Kidney (tissue), 14 donors: ENCODE data around the gene POLRMT. TPM values are rescaled to one million over a fixed set of nuclear protein-coding genes. Genes with fewer than 3 reads are reported as not detected.

Experiments used
- DNase-seq, 5 donors: peaks; one replicate each; pipeline ENCODE4 v3.0.0-alpha.2; 2013 to 2020
- FAIRE-seq: peaks from 2 replicates; lab custom pipeline; 2012; peaks lifted over from hg19 to GRCh38; lab: Jason Lieb, UNC
- H3K27ac ChIP-seq, 2 donors: one replicate each; pipeline ENCODE4 v1.7.0; 2013; ENCODE audit warnings: low read depth in 2 of 2, low read length in 2 of 2, inconsistent platforms in 1 of 2
- H3K27me3 ChIP-seq: one replicate; pipeline ENCODE4 v1.7.1; 2013; ENCODE audit warnings: low read length, inconsistent platforms; ENCODE audit not compliant: control insufficient read depth, insufficient read depth
- H3K36me3 ChIP-seq, 3 donors: one replicate each; pipeline versions ENCODE4 v1.7.0 to v1.7.1; 2013; ENCODE audit warnings: low read length in 3 of 3, control low read depth in 1 of 3, inconsistent platforms in 1 of 3; ENCODE audit not compliant: insufficient read depth in 3 of 3, control insufficient read depth in 2 of 3
- H3K4me1 ChIP-seq, 3 donors: one replicate each; pipeline versions ENCODE4 v1.7.0 to v1.7.1; 2013; ENCODE audit warnings: low read length in 3 of 3, inconsistent platforms in 1 of 3, low read depth in 1 of 3; ENCODE audit not compliant: control insufficient read depth in 2 of 3, insufficient read depth in 2 of 3
- H3K4me3 ChIP-seq, 3 donors: one replicate each; pipeline versions ENCODE4 v1.7.0 to v1.8.1; 2013; ENCODE audit warnings: low read length in 3 of 3, control low read depth in 1 of 3, inconsistent platforms in 1 of 3
- H3K9ac ChIP-seq, 3 donors: one replicate each; pipeline versions ENCODE4 v1.7.0 to v1.7.1; 2013; ENCODE audit warnings: low read length in 3 of 3, control low read depth in 1 of 3, inconsistent platforms in 1 of 3
- H3K9me3 ChIP-seq, 3 donors: one replicate each; pipeline versions ENCODE4 v1.7.0 to v1.7.1; 2013; ENCODE audit warnings: low read length in 3 of 3, control low read depth in 1 of 3, inconsistent platforms in 1 of 3; ENCODE audit not compliant: control insufficient read depth in 2 of 3, insufficient read depth in 1 of 3
- CTCF ChIP-seq: IDR thresholded peaks from 3 replicates; pipeline ENCODE4 v1.5.1; 2012; ENCODE audit warnings: mild to moderate bottlenecking, moderate library complexity, borderline replicate concordance; ENCODE audit not compliant: insufficient read depth; ENCODE audit errors: extremely low read depth
- intact Hi-C: fragments of 100-400 bp; cut with DNase I; formaldehyde crosslinking; loops from one replicate; pipeline ENCODE4 v1.11.1; 2022
- polyA plus RNA-seq: library from polyadenylated mRNA; stranded (reverse); fragments of 350-450 nt; fragmentation: Illumina TruSeq; extraction: RNeasy Lipid Tissue Mini Kit (QIAGEN cat#74804); gene quantifications from one replicate; pipeline ENCODE4 v1.2.3, GENCODE V29; 2014; ENCODE audit warnings: low read depth, low replicate concordance; ENCODE audit not compliant: insufficient read depth
- total RNA-seq: library from RNA; stranded (reverse); fragmentation: NEBNext Ultra II Directional; extraction: Animal tissue kit (Norgen Biotek cat#: 25700); gene quantifications from one replicate; pipeline ENCODE4 v1.2.1, GENCODE V29; 2021
- donor health status: control.
- donor health status: control.
- donor health status: control.
- donor health status: control.
- donor health status: control.
- donor health status: DM: yes; HTN: yes; CAD: no.
- donor health status: Normal renal cell carcinoma (clear cell type).

Gene POLRMT
- total and polyA plus RNA-seq, 2 donors from 2014 or later: 49.8 to 117 TPM

- intact Hi-C loops: no loop called here
- no peak overlapping the region for H3K9ac ChIP-seq
- peak overlapping the region; percentile 86 to 87 for H3K27ac ChIP-seq
- DNase-seq: peak in 2 of 5 donors; percentile 72 to 90
- peak overlapping the region in 2 of 3 donors; percentile 65 to 73 for H3K4me3 ChIP-seq
- H3K9me3 ChIP-seq: no peaks in the 10 kb centered on the region
- no peak for TF ChIP-seq CTCF
- no peaks in the 10 kb centered on the region for H3K27me3 ChIP-seq
- no peak for FAIRE-seq
- no peaks in the 10 kb centered on the region for H3K36me3 ChIP-seq
- H3K4me1 ChIP-seq: peaks cover 0 to 13% (median 0%) of the 10 kb centered on the region in 3 donors
These were observed 48.0 kb upstream of the POLRMT start for GRCh38 chr19:681029-682019.

DNA sequence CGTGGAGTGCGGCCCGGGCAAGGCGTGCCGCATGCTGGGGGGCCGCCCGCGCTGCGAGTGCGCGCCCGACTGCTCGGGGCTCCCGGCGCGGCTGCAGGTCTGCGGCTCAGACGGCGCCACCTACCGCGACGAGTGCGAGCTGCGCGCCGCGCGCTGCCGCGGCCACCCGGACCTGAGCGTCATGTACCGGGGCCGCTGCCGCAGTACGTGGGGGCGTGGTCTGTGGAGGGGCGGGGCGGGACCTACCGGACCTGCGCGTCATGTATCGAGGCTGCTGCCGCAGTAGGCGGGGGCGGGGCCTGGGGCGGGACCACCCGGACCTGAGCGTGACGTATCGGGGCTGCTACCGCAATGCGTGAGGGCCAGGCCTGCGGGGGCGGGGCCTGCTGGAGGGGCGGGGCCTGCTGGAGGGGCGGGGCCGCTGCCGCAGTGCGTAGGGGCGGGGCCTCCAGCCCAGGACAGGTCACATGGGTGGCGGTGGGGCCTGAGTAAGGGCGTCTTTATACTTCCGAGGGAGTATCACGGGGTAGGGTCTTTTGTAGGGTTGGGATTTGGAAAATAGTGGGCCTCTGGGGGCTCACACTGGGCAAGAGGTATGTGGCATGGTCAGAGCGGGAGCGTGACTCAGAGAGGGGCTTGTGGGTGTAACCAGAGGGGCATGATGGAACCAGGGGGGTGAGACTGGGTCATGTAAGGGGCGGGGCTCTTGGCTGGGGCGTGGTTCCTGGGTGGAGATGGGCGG is 47.1 kb upstream of the POLRMT start:
- H3K36me3 ChIP-seq: no peaks in the 10 kb centered on the region
- DNase-seq (peak; percentile 98 to 100 (median 100)), FAIRE-seq (no peak)
- H3K27ac ChIP-seq: peak overlapping the region; percentile 86 to 87
- H3K4me3 ChIP-seq: peak overlapping the region; percentile 65 to 75 (median 73)
- peaks cover 0 to 17% (median 0%) of the 10 kb centered on the region in 3 donors for H3K4me1 ChIP-seq
- intact Hi-C loops: no loop called here
- H3K27me3 ChIP-seq: no peaks in the 10 kb centered on the region
- TF ChIP-seq CTCF: peak; percentile 55
- peak overlapping the region in 1 of 3 donors; percentile 55 for H3K9ac ChIP-seq
- no peaks in the 10 kb centered on the region for H3K9me3 ChIP-seq

DNA sequence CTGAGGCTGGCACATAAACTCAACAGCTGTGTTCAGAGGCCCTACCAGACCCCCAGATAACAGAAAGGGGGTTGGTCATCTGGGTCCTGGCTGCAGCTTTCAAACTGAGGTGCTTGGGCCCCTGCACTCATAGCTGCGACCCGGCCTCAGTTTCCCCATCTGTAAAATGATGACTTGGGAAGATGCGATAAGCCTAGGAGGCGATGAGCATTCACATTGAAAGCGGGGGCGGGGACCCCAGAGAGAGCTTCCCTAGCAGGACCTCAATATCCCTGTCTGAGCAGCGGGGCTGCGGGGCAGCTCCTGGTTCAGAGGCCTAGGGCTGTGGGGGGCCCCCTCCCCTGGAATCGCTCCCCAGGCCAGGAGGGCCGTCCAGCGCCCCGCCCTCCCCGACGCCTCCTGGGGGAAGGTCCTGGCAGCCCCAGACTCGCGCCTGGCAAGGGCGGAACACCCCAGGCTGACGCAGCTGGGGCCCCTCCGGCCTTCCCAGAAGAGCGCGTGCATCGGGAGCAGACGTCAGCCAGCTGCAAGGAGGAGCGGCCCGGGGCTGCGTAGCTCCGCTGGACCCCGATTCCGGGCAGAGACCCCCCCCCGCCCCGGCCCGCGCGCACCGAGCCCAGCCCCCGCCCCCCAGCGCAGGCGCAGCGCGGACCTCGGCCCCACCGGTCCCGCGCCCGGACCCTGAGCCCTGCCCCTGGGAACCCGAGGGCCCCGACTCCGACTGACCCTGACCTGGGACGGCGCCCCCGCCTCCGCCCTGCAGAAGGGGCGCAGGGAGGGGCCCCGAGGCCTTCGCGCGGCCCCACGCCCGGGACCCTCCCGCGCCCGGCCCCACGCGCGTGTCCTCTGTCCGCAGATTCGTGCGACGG is 46.3 kb upstream of the POLRMT start:
- peak; percentile 64 to 93 (median 88) for DNase-seq

More for the DNA sequence above, 46.3 kb upstream of the POLRMT start:
- Histone ChIP-seq H3K9ac (peak overlapping the region in 1 of 3 donors; percentile 55), H3K9me3 (no peaks in the 10 kb centered on the region), H3K27me3 (no peaks in the 10 kb centered on the region), H3K27ac (peak overlapping the region; percentile 85 to 86), H3K4me1 (peaks cover 0 to 19% (median 0%) of the 10 kb centered on the region in 3 donors), H3K4me3 (peak overlapping the region in 2 of 3 donors; percentile 24 to 61), H3K36me3 (no peaks in the 10 kb centered on the region)
- TF ChIP-seq CTCF: no peak
- no peak for FAIRE-seq
- intact Hi-C loops: no loop called here
